GM20000 (cell line): ENCODE data around the gene TMEM178B.

ENCODE experiments used
- DNase-seq: peaks from one replicate; pipeline ENCODE4 v3.0.0; 2012; ENCODE audit warnings: low spot score
- CTCF ChIP-seq: IDR thresholded peaks from 2 replicates; pipeline ENCODE4 v1.5.1; 2012; ENCODE audit warnings: mild to moderate bottlenecking, control low read depth; ENCODE audit errors: extremely low read depth, missing control alignments

Gene TMEM178B

GRCh38 chr7:141410353-141411000 lies 336.6 kb downstream of the TMEM178B start:
- TF ChIP-seq CTCF, result no peak
- DNase-seq, result no peak

- no peak for DNase-seq
- no peak for TF ChIP-seq CTCF
Observed at GRCh38 chr7:141411133-141411532, 337.3 kb downstream of the TMEM178B start.

- no peak for TF ChIP-seq CTCF
- DNase-seq, result no peak
Observed at GRCh38 chr7:141415999-141416398, 342.1 kb downstream of the TMEM178B start.

GRCh38 chr7:141416650-141417270 lies 342.9 kb downstream of the TMEM178B start:
- TF ChIP-seq CTCF, result no peak
- no peak for DNase-seq

GRCh38 chr7:141417506-141417905 lies 343.6 kb downstream of the TMEM178B start:
- no peak for TF ChIP-seq CTCF
- DNase-seq, result no peak

GRCh38 chr7:141418066-141418465 lies 344.2 kb downstream of the TMEM178B start:
- TF ChIP-seq CTCF, result no peak
- no peak for DNase-seq

GRCh38 chr7:141421306-141421705 lies 347.4 kb downstream of the TMEM178B start:
- no peak for TF ChIP-seq CTCF

More at GRCh38 chr7:141421306-141421705, 347.4 kb downstream of the TMEM178B start:
- DNase-seq, result no peak
